Measurements from ENCODE around the gene PPP2R2C.

- TF ChIP-seq EZH2 (IDR thresholded peaks at IDR 0.05; ENCODE audit: insufficient read depth, poor library complexity, severe bottlenecking): no peak
- TF ChIP-seq EZH2phosphoT487 (IDR thresholded peaks at IDR 0.05; ENCODE audit: insufficient read depth, low read depth): no peak
Observed at GRCh38 chr4:6449746-6450369, 22.6 kb downstream of the PPP2R2C start.
